Esophagus muscularis mucosa (tissue), 3 donors: ENCODE data around the gene PKD2L2.

ENCODE experiments used
- CTCF ChIP-seq, 3 experiments: fragments of 200-600 bp in 2 of 3; fragments of 450-650 bp in 1 of 3; sonication (generic) in 2 of 3; IDR thresholded peaks; one replicate each; pipeline ENCODE4 v1.5.1; 2017 to 2019; ENCODE audit warnings: antibody characterized with exemption in 3 of 3, mild to moderate bottlenecking in 2 of 3, moderate library complexity in 1 of 3
- POLR2A ChIP-seq: fragments of 450-650 bp; IDR thresholded peaks from one replicate; pipeline ENCODE4 v1.6.1; 2017; ENCODE audit warnings: antibody characterized with exemption, moderate library complexity, mild to moderate bottlenecking, low read depth
- POLR2AphosphoS5 ChIP-seq, 2 donors: sonication (generic); formaldehyde crosslinking; IDR thresholded peaks; one replicate each; pipeline ENCODE4 v1.6.1; 2017; ENCODE audit warnings: antibody characterized with exemption in 2 of 2

GRCh38 chr5:137856201-137856600, 33.1 kb upstream of the PKD2L2 start:
- no peak for TF ChIP-seq CTCF (IDR thresholded peaks at IDR 0.05)
- TF ChIP-seq POLR2AphosphoS5 (IDR thresholded peaks at IDR 0.05) = no peak
- TF ChIP-seq POLR2A = no peak
